Adrenal gland (tissue), 12 donors: ENCODE results near the gene ST8SIA5. TPM values are rescaled to one million over a fixed set of nuclear protein-coding genes. Genes with fewer than 3 reads are reported as not detected.

Experiments
- DNase-seq, 7 donors: peaks; one replicate each; pipeline ENCODE4 v3.0.0-alpha.2; 2019 to 2020
- H3K27ac ChIP-seq, 5 donors: fragments of 200-600 bp; sonication (generic) in 4 of 5; 1 replicate in 3 of 5; 2 replicates in 2 of 5; pipeline versions ENCODE4 v1.5.1 to v1.8.0; 2016 to 2020; ENCODE audit warnings: mild to moderate bottlenecking in 1 of 5
- H3K27me3 ChIP-seq: fragments of 200-600 bp; 2 replicates; pipeline ENCODE4 v1.8.0; 2021
- H3K36me3 ChIP-seq, 2 donors: fragments of 200-600 bp; replicated peaks in 1 of 2; 1 replicate in 1 of 2; 2 replicates in 1 of 2; pipeline versions ENCODE4 v1.5.1 to v1.8.0; 2018 to 2022
- H3K4me1 ChIP-seq, 2 donors: fragments of 200-600 bp; replicated peaks in 1 of 2; 1 replicate in 1 of 2; 2 replicates in 1 of 2; pipeline versions ENCODE4 v1.5.1 to v1.8.0; 2018 to 2021
- H3K4me3 ChIP-seq, 4 donors: fragments of 200-600 bp; sonication (generic) in 3 of 4; one replicate each; pipeline ENCODE4 v1.5.1; 2016 to 2018
- H3K9me3 ChIP-seq, 3 donors: fragments of 200-600 bp; sonication (generic) in 1 of 3; replicated peaks in 1 of 3; 1 replicate in 2 of 3; 2 replicates in 1 of 3; pipeline versions ENCODE4 v1.5.1 to v1.8.0; 2016 to 2021
- CTCF ChIP-seq, 6 experiments: fragments of 450-650 bp in 4 of 6; fragments of 200-600 bp in 2 of 6; sonication (generic) in 1 of 6; IDR thresholded peaks; 1 replicate in 5 of 6; 2 replicates in 1 of 6; pipeline versions ENCODE4 v1.5.1 to v1.8.0; 2016 to 2021; ENCODE audit warnings: antibody characterized with exemption in 6 of 6, mild to moderate bottlenecking in 2 of 6, moderate library complexity in 1 of 6
- POLR2A ChIP-seq, 2 donors: fragments of 450-650 bp; IDR thresholded peaks; one replicate each; pipeline ENCODE4 v1.6.1; 2017; ENCODE audit warnings: antibody characterized with exemption in 2 of 2, mild to moderate bottlenecking in 2 of 2, moderate library complexity in 1 of 2
- WGBS, 4 donors: extraction: QIAGEN DNeasy Blood & Tissue Kit in 2 of 4; methylation state at CpG; one replicate each; pipeline versions ENCODE4 v1.1.5 to v1.1.7; 2013 to 2017; 5-methylcytosine and 5-hydroxymethylcytosine counted together
- intact Hi-C, 2 donors: fragments of 100-400 bp; cut with DNase I; formaldehyde crosslinking; loops; one replicate each; pipeline versions ENCODE4 v1.14.1 to v1.15.0; 2022 to 2023
- polyA plus RNA-seq, 3 donors: library from polyadenylated mRNA; stranded (reverse); fragments of 200-250 nt in 2 of 3; fragments of 350-450 nt in 1 of 3; fragmentation: Illumina TruSeq in 1 of 3; extraction: RNeasy Lipid Tissue Mini Kit (QIAGEN cat#74804) in 1 of 3; gene quantifications; one replicate each; pipeline ENCODE4 v1.2.3, GENCODE V29; 2013 to 2014
- small RNA-seq, 2 donors: library from RNA; depleted of rRNA; stranded (forward); fragments of <200 nt; gene quantifications; one replicate each; pipeline ENCODE3, GENCODE V24; 2016
- total RNA-seq, 9 donors: library from RNA; depleted of rRNA in 4 of 9; stranded (reverse); fragments of >200 nt in 4 of 9; fragments of 120-200 nt in 1 of 9; fragmentation: NEBNext Ultra II Directional in 1 of 9; extraction: Animal tissue kit (Norgen Biotek cat#: 25700) in 1 of 9; gene quantifications; one replicate each; pipeline versions ENCODE4 v1.1.0 to v1.2.4, GENCODE V29; 2013 to 2023
- donor health status: healthy with polysubstance abuse.
- donor health status: Bipolar disorder and iron deficiency.
- donor health status: DM: yes; HTN: yes; CAD: no.
- donor health status: DM: no; HTN: no; CAD: no.
- donor health status: DM: no; HTN: no; CAD: no.
- donor health status: DM: yes; HTN: yes; CAD: no.

ST8SIA5 gene
- total and polyA plus RNA-seq, 12 donors, result 8.9 to 77.5 (median 23.9) TPM

DNA sequence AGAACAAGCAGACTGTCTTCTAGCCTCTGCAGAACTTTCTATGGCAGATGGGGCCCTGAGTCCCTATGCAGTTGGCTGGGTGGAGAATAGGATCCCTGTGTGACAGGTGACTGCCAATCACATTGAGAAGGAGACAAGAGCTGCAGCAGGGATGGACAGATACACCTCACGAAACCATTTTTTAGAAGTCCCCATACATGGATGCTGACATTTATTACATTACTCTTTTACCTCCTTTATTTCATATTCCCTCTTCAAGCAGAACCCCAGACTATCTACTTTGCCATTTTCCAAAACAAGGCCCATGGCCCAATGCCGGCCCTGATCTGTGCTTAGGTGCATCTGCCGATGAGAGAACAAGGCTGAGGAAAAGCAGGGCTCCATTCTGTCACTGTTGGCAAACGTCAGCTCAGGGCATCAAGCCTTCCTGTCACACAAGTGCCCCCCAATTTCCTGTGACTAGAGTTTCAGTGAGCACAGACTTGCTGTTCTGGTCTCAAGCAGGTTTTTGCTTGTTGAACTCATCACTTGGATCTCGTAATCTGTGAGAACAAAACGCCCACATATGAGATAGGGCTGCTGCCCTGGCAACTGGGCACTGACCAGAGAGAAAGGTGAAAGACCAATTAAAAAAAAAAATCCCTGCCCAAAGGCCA, 135.6 kb downstream of the ST8SIA5 start:
- Histone ChIP-seq H3K9me3 (no peaks in the 10 kb centered on the region), H3K4me3 (no peak overlapping the region), H3K27ac (peak overlapping the region in 1 of 5 donors; percentile 11), H3K36me3 (no peaks in the 10 kb centered on the region), H3K27me3 (no peaks in the 10 kb centered on the region), H3K4me1 (no peaks in the 10 kb centered on the region)
- DNase-seq, result no peak
- TF ChIP-seq CTCF (IDR thresholded peaks at IDR 0.05) (no peak), POLR2A (IDR thresholded peaks at IDR 0.05) (no peak)
- WGBS, 4 donors, result 70 to 82% (median 77%) methylated on average over 6 of the region's 6 CpGs
- intact Hi-C loops, result no loop called here

DNA sequence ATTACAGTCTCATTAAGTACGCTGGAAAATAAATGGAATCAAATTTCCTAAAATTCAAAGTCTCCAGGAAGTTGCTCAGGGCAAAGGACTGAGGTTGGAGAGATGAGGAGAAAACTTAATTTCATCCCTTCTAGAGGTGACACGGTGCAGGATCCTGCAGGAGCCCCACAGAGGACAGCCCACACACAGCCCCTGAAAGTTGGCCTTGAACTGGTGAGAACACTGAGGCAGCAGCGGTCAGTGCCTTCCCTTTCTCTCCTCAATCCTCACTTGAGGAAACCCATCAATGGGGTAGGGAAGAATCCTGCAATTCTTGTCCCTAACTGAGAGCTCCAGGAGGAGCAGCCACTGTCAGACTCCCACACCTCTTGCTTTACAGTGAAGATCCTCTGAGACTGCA, 137.3 kb downstream of the ST8SIA5 start:
- Histone ChIP-seq H3K27ac (no peak overlapping the region), H3K4me3 (no peak overlapping the region), H3K36me3 (no peaks in the 10 kb centered on the region), H3K9me3 (no peaks in the 10 kb centered on the region), H3K4me1 (no peaks in the 10 kb centered on the region), H3K27me3 (no peaks in the 10 kb centered on the region)
- TF ChIP-seq CTCF (IDR thresholded peaks at IDR 0.05), result no peak
- no peak for TF ChIP-seq POLR2A (IDR thresholded peaks at IDR 0.05)
- DNase-seq, result no peak
- intact Hi-C loops, result no loop called here
- WGBS, 4 donors, result 79 to 88% (median 85%) methylated on average over 3 of the region's 3 CpGs

Small RNA genes lying within 50 kb of the gene (small RNA-seq; reads per million reads assigned to genes)
- 0 reads per million in 2 donors for gene AC090311.1

Other genes with a start within 250 kb of the ST8SIA5 start
- gene LOXHD1, start 99.8 kb downstream of the ST8SIA5 start, total RNA-seq, result under 1 TPM in 2 of 9 donors, not detected in 7; 0.28 to 0.30 TPM
- gene LOXHD1, start 99.8 kb downstream of the ST8SIA5 start, polyA plus RNA-seq, result under 1 TPM; 0.08 to 0.16 (median 0.13) TPM
- gene PIAS2, start 160.5 kb upstream of the ST8SIA5 start, total RNA-seq, result 10 to 100 TPM; 11.6 to 52.9 (median 38.1) TPM
- gene PIAS2, start 160.5 kb upstream of the ST8SIA5 start, polyA plus RNA-seq, result 10 to 100 TPM in 1 of 3 donors, 1 to 10 TPM in 2; 4.7 to 25.5 (median 7.2) TPM
- gene KATNAL2, start 160.5 kb upstream of the ST8SIA5 start, total RNA-seq, result 1 to 10 TPM in 8 of 9 donors, under 1 TPM in 1; 0.48 to 6.4 (median 3.9) TPM
- gene KATNAL2, start 160.5 kb upstream of the ST8SIA5 start, polyA plus RNA-seq, result 10 to 100 TPM in 1 of 3 donors, 1 to 10 TPM in 2; 2.9 to 11.6 (median 6.1) TPM